Fibroblast of lung (primary cell): ENCODE data around the gene AIFM3.

Experiments
- EZH2 ChIP-seq: IDR thresholded peaks from 2 replicates; pipeline ENCODE4 v1.5.1; 2012; ENCODE audit warnings: low read length, control low read depth, mild to moderate bottlenecking; ENCODE audit errors: missing control alignments
- TF ChIP-seq, protein P1 (sequence below), 2 donors: IDR thresholded peaks in 1 of 2; conservative IDR thresholded peaks in 1 of 2; 1 replicate in 1 of 2; 2 replicates in 1 of 2; pipeline ENCODE4 v1.5.1; 2011 to 2012; ENCODE audit warnings: low read length in 2 of 2, control low read depth in 1 of 2, inconsistent platforms in 1 of 2, low read depth in 1 of 2, mild to moderate bottlenecking in 1 of 2

DNA sequence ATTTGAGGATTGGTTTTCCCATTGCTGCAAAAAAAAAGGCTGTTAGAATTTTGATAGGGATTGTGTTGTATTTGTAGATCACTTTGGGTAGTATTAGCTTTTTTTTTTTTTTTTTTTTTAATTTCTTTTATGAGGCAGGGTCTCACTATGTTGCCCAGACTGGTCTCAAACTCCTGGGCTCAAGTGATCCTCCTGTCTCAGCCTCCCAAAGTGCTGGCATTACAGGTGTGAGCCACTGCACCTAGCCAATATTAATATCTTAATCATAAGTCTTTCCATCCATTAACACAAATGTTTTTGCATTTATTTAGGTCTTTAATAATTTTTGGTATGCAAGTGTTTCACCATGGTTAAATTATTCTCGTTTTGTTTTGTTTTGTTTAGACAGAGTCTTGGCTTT, 23.0 kb upstream of the AIFM3 start:
- no peak for TF ChIP-seq EZH2
- TF ChIP-seq, protein P1, sequence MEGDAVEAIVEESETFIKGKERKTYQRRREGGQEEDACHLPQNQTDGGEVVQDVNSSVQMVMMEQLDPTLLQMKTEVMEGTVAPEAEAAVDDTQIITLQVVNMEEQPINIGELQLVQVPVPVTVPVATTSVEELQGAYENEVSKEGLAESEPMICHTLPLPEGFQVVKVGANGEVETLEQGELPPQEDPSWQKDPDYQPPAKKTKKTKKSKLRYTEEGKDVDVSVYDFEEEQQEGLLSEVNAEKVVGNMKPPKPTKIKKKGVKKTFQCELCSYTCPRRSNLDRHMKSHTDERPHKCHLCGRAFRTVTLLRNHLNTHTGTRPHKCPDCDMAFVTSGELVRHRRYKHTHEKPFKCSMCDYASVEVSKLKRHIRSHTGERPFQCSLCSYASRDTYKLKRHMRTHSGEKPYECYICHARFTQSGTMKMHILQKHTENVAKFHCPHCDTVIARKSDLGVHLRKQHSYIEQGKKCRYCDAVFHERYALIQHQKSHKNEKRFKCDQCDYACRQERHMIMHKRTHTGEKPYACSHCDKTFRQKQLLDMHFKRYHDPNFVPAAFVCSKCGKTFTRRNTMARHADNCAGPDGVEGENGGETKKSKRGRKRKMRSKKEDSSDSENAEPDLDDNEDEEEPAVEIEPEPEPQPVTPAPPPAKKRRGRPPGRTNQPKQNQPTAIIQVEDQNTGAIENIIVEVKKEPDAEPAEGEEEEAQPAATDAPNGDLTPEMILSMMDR (conservative IDR thresholded peaks at IDR 0.05 in 1 of 2, IDR thresholded peaks at IDR 0.05 in 1 of 2; ENCODE audit: low read depth in 1 of 2, low read length in 2 of 2), result no peak
